GM23248 (cell line): ENCODE data around the gene PRKAR1B. TPM values are rescaled to one million over a fixed set of nuclear protein-coding genes. Genes with fewer than 3 reads are reported as not detected.

Experiments used
- DNase-seq: peaks from one replicate; pipeline ENCODE4 v3.0.0-alpha.2; 2015
- H2AFZ ChIP-seq: fragments of 200-600 bp; sonication (generic); 2 replicates; pipeline ENCODE4 v1.6.1; 2016; ENCODE audit warnings: antibody characterized with exemption
- H3F3A ChIP-seq: fragments of 200-600 bp; sonication (generic); 2 replicates; pipeline ENCODE4 v1.6.1; 2016; ENCODE audit warnings: mild to moderate bottlenecking, antibody characterized with exemption, mixed run types; ENCODE audit not compliant: insufficient read depth
- H3K27ac ChIP-seq: fragments of 200-600 bp; sonication (generic); 2 replicates; pipeline ENCODE4 v1.5.1; 2016; ENCODE audit warnings: mild to moderate bottlenecking
- H3K27me3 ChIP-seq: fragments of 200-600 bp; sonication (generic); replicated peaks from 2 replicates; pipeline ENCODE4 v1.6.1; 2016; ENCODE audit warnings: mild to moderate bottlenecking; ENCODE audit not compliant: insufficient read depth
- H3K36me3 ChIP-seq: fragments of 200-600 bp; sonication (generic); 2 replicates; pipeline ENCODE4 v1.6.1; 2016; ENCODE audit warnings: low read depth, mild to moderate bottlenecking
- H3K4me1 ChIP-seq: fragments of 200-600 bp; sonication (generic); 2 replicates; pipeline ENCODE4 v1.6.1; 2016; ENCODE audit warnings: mild to moderate bottlenecking; ENCODE audit not compliant: insufficient read depth
- H3K4me2 ChIP-seq: fragments of 200-600 bp; sonication (generic); one replicate; pipeline ENCODE4 v1.6.1; 2016; ENCODE audit warnings: mild to moderate bottlenecking; ENCODE audit not compliant: unreplicated experiment
- H3K4me3 ChIP-seq: fragments of 200-600 bp; sonication (generic); 2 replicates; pipeline ENCODE4 v1.5.1; 2016; ENCODE audit warnings: mild to moderate bottlenecking
- H3K79me2 ChIP-seq: fragments of 200-600 bp; sonication (generic); 2 replicates; pipeline ENCODE4 v1.6.1; 2016; ENCODE audit warnings: mild to moderate bottlenecking; ENCODE audit not compliant: insufficient read depth
- H3K9ac ChIP-seq: fragments of 200-600 bp; sonication (generic); 2 replicates; pipeline ENCODE4 v1.6.1; 2016; ENCODE audit warnings: mild to moderate bottlenecking
- H3K9me2 ChIP-seq: fragments of 200-600 bp; sonication (generic); 2 replicates; pipeline ENCODE4 v1.6.1; 2016; ENCODE audit warnings: mixed run types, mild to moderate bottlenecking, moderate library complexity; ENCODE audit not compliant: insufficient read depth
- H3K9me3 ChIP-seq: fragments of 200-600 bp; sonication (generic); one replicate; pipeline ENCODE4 v1.6.1; 2017; ENCODE audit warnings: low read depth
- H4K20me1 ChIP-seq: fragments of 200-600 bp; sonication (generic); 2 replicates; pipeline ENCODE4 v1.6.0; 2016; ENCODE audit not compliant: insufficient read depth
- EZH2 ChIP-seq: fragments of 200-600 bp; sonication (generic); IDR thresholded peaks from 2 replicates; pipeline ENCODE4 v1.6.1; 2018; ENCODE audit warnings: antibody characterized with exemption, mild to moderate bottlenecking; ENCODE audit not compliant: insufficient read depth, poor library complexity, severe bottlenecking
- EZH2phosphoT487 ChIP-seq: fragments of 200-600 bp; sonication (generic); IDR thresholded peaks from 2 replicates; pipeline ENCODE4 v1.6.1; 2018; ENCODE audit warnings: antibody characterized with exemption, moderate library complexity, mild to moderate bottlenecking, low read depth; ENCODE audit not compliant: insufficient read depth
- WGBS, 2 experiments: methylation state at CpG; one replicate each; pipeline ENCODE4 v1.1.6; 2015 to 2017; ENCODE audit warnings: low lambda C conversion rate in 2 of 2, low coverage in 1 of 2; ENCODE audit errors: missing lambda C conversion rate in 2 of 2; 5-methylcytosine and 5-hydroxymethylcytosine counted together
- in situ Hi-C: fragments of 300-500 bp; cut with MboI; formaldehyde crosslinking; loops from 2 replicates; pipeline ENCODE4 v1.15.0; 2020
- polyA plus RNA-seq: library from polyadenylated mRNA; unstranded; fragments of >200 nt; fragmentation: Nextera tagmentation; extraction: Ambion mirVana; gene quantifications from 2 replicates; pipeline ENCODE4 v1.2.1, GENCODE V29; 2016
- total RNA-seq: library from RNA; depleted of rRNA; stranded (reverse); fragments of >200 nt; shearing (Covaris generic); gene quantifications from 2 replicates; pipeline ENCODE4 v1.2.3, GENCODE V29; 2014

PRKAR1B gene
- total and polyA plus RNA-seq, 2 experiments from 2014 or later: 10.2 to 12.9 TPM

DNA sequence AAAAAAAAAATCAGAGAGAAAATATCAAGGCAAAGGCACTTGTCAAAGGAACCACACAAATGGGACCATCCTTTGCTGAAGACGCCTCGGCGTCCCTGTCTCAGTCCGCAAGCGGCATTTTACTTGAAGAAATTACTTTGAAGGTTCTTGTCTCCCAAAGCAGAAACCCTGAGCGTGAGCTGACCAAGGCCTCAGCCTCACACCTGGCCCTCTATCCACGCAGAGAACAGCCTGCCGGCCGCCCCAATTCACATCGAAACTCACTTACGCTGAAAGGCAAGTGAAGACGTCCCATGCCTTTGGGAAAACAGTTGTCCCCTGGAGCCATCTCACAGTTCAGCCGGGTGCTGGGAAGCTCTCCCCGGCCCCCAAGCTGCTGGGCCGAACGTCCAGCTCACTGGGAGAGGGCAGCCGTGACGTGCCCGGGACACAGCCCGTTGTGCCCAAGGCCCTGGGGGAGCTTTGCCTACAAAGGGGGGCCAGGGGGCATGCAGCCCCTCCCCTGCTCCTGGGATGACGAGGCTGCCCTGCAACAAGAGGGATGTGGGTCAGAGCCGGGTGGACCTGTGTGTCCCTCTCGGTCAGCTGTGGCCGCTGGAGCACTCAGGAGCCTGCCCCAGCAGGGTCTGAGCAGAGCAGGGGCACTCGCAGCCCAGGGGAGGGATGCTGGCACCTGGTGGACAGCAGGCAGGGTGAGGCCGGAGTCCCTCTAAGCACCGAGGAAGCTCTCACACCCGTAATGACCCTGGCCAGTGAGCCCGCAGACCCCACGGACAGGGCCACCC is 157.8 kb downstream of the PRKAR1B start:
- H4K20me1 ChIP-seq: no peaks in the 10 kb centered on the region
- no peak overlapping the region for H3K4me2 ChIP-seq
- no peaks in the 10 kb centered on the region for H3K9me3 ChIP-seq
- no peaks in the 10 kb centered on the region for H3F3A ChIP-seq
- in situ Hi-C loops: no loop called here
- H3K79me2 ChIP-seq: no peaks in the 10 kb centered on the region
- no peak for DNase-seq
- WGBS, 2 experiments: 72 to 78% methylated on average over 25 to 29 of the region's 30 CpGs
- no peak overlapping the region for H2AFZ ChIP-seq
- H3K27me3 ChIP-seq: no peaks in the 10 kb centered on the region
- no peaks in the 10 kb centered on the region for H3K9me2 ChIP-seq
- H3K27ac ChIP-seq: no peak overlapping the region
- TF ChIP-seq EZH2: no peak
- no peak for TF ChIP-seq EZH2phosphoT487
- H3K4me3 ChIP-seq: no peak overlapping the region
- no peak overlapping the region for H3K9ac ChIP-seq
- H3K36me3 ChIP-seq: no peaks in the 10 kb centered on the region
- no peaks in the 10 kb centered on the region for H3K4me1 ChIP-seq

- H3K9ac ChIP-seq: no peak overlapping the region
- no peaks in the 10 kb centered on the region for H3K9me2 ChIP-seq
- H4K20me1 ChIP-seq: no peaks in the 10 kb centered on the region
- TF ChIP-seq EZH2: no peak
- TF ChIP-seq EZH2phosphoT487: no peak
- H3K4me2 ChIP-seq: no peak overlapping the region
- H3K4me1 ChIP-seq: no peaks in the 10 kb centered on the region
- H3K9me3 ChIP-seq: no peaks in the 10 kb centered on the region
- H3F3A ChIP-seq: no peaks in the 10 kb centered on the region
- H3K36me3 ChIP-seq: no peaks in the 10 kb centered on the region
- no peaks in the 10 kb centered on the region for H3K79me2 ChIP-seq
- no peak overlapping the region for H3K4me3 ChIP-seq
- WGBS, 2 experiments: 38 to 41% methylated on average over 28 to 33 of the region's 33 CpGs
- peak; percentile 40 for DNase-seq
- no peaks in the 10 kb centered on the region for H3K27me3 ChIP-seq
- H2AFZ ChIP-seq: no peak overlapping the region
- H3K27ac ChIP-seq: no peak overlapping the region
- in situ Hi-C loops: no loop called here
Observed at GRCh38 chr7:568031-568951, 158.8 kb downstream of the PRKAR1B start.

- no peak for TF ChIP-seq EZH2phosphoT487
- no peak for TF ChIP-seq EZH2
- in situ Hi-C loops: no loop called here
Observed at GRCh38 chr7:567305-567883, 159.7 kb downstream of the PRKAR1B start.

GRCh38 chr7:566100-566499 is 161.0 kb downstream of the PRKAR1B start:
- Histone ChIP-seq H4K20me1 (no peaks in the 10 kb centered on the region), H3K27me3 (no peaks in the 10 kb centered on the region), H3K9me3 (no peaks in the 10 kb centered on the region), H3K4me2 (no peak overlapping the region), H2AFZ (no peak overlapping the region), H3K4me1 (no peaks in the 10 kb centered on the region), H3K79me2 (no peaks in the 10 kb centered on the region), H3K27ac (no peak overlapping the region), H3K36me3 (no peaks in the 10 kb centered on the region), H3K9ac (no peak overlapping the region), H3K4me3 (no peak overlapping the region), H3F3A (no peaks in the 10 kb centered on the region), H3K9me2 (no peaks in the 10 kb centered on the region)
- no peak for DNase-seq
- 91 to 92% methylated on average over 1 of the region's 1 CpG for WGBS, 2 experiments
- TF ChIP-seq EZH2phosphoT487 (no peak), EZH2 (no peak)
- in situ Hi-C loops: no loop called here

More at GRCh38 chr7:567305-567883, 159.7 kb downstream of the PRKAR1B start:
- Histone ChIP-seq H3K36me3 (no peaks in the 10 kb centered on the region), H3K4me2 (no peak overlapping the region), H4K20me1 (no peaks in the 10 kb centered on the region), H3F3A (no peaks in the 10 kb centered on the region), H3K27ac (no peak overlapping the region), H3K79me2 (no peaks in the 10 kb centered on the region), H3K9me3 (no peaks in the 10 kb centered on the region), H3K4me3 (no peak overlapping the region), H3K9me2 (no peaks in the 10 kb centered on the region), H2AFZ (no peak overlapping the region), H3K4me1 (no peaks in the 10 kb centered on the region), H3K9ac (no peak overlapping the region), H3K27me3 (no peaks in the 10 kb centered on the region)
- WGBS, 2 experiments: 82 to 88% methylated on average over 2 of the region's 3 CpGs
- DNase-seq: no peak
